AG04450 (cell line): ENCODE results near the gene FRS3. TPM values are rescaled to one million over a fixed set of nuclear protein-coding genes. Genes with fewer than 3 reads are reported as not detected.

Experiments used
- CTCF ChIA-PET: fragments of 300-600, 350-600 bp; formaldehyde crosslinking; extraction: SDS; loops from one replicate; lab custom pipeline; 2022; ENCODE audit warnings: antibody characterized with exemption, inconsistent platforms; lab: Charles Lee
- POLR2A ChIA-PET: fragments of 350-600 bp; formaldehyde crosslinking; extraction: SDS; loops from one replicate; lab custom pipeline; 2021; ENCODE audit warnings: antibody characterized with exemption, inconsistent platforms; lab: Yijun Ruan, JAX
- DNase-seq: peaks from one replicate; pipeline ENCODE4 v3.0.0-alpha.2; 2011; ENCODE audit warnings: low read depth, low spot score
- H3K27ac ChIP-seq: one replicate; pipeline ENCODE4 v1.5.1; 2012; ENCODE audit warnings: low read depth, low read length, control low read depth
- H3K27me3 ChIP-seq: one replicate; pipeline ENCODE4 v1.6.0; 2012; ENCODE audit warnings: low read length; ENCODE audit not compliant: control insufficient read depth, insufficient read depth
- H3K4me3 ChIP-seq: 2 replicates; pipeline ENCODE4 v1.5.1; 2011; ENCODE audit warnings: mild to moderate bottlenecking, low read depth, low read length, control low read depth
- H3K9me3 ChIP-seq: 2 replicates; pipeline ENCODE4 v1.5.1; 2012; ENCODE audit warnings: low read length; ENCODE audit not compliant: control insufficient read depth, insufficient read depth
- CTCF ChIP-seq: IDR thresholded peaks from 2 replicates; pipeline ENCODE4 v1.5.1; 2011; ENCODE audit warnings: low read depth, low read length, control low read depth, inconsistent platforms
- polyA minus RNA-seq: library from RNA; depleted of rRNA, polyadenylated mRNA; stranded (reverse); fragments of >200 nt; gene quantifications from 2 replicates; pipeline ENCODE4 v1.2.3, GENCODE V29; 2011; rRNA and poly(A)+ RNA removed
- polyA plus RNA-seq: library from polyadenylated mRNA; depleted of rRNA; stranded (reverse); fragments of >200 nt; gene quantifications from 2 replicates; pipeline ENCODE4 v1.2.3, GENCODE V29; 2011; rRNA removed

FRS3 gene
- polyA plus RNA-seq (2.2 and 2.6 TPM in 2 replicates), polyA minus RNA-seq (3.1 and 3.4 TPM in 2 replicates)

GRCh38 chr6:41779788-41780550, at the start of gene FRS3:
TSS of gene FRS3 (minus strand) at chr6:41779900. CDS start at chr6:41776987, 2,913 bp downstream.
- peak; percentile 92 for TF ChIP-seq CTCF
- no peak within 1 kb of the TSS for H3K27ac ChIP-seq
- peak; percentile 87 for DNase-seq
- no peaks in the 10 kb centered on the region for H3K27me3 ChIP-seq
- POLR2A ChIA-PET = no interaction called here
- H3K9me3 ChIP-seq = no peaks in the 10 kb centered on the region
- CTCF ChIA-PET = interaction anchor here (0.6 to 1.0 kb wide), 8 partner anchors 9 to 383 kb away, joined by 3 to 9 read pairs (median 4); partner anchors contain the start of gene TAF8
- H3K4me3 ChIP-seq = peak within 1 kb of the TSS; percentile 78

- H3K9me3 ChIP-seq = no peaks in the 10 kb centered on the region
- ChIA-PET POLR2A (no interaction called here), CTCF (interaction anchor here (1.5 kb wide), 1 partner anchor 39 kb away, joined by 3 read pairs; the partner anchor contains the start of gene TOMM6)
- TF ChIP-seq CTCF = no peak
- H3K4me3 ChIP-seq = no peak overlapping the region
- no peak for DNase-seq
- H3K27me3 ChIP-seq = no peaks in the 10 kb centered on the region
- no peak overlapping the region for H3K27ac ChIP-seq
These were observed 46.8 kb upstream of the FRS3 start for GRCh38 chr6:41826343-41827022.

GRCh38 chr6:41824571-41825569, 45.2 kb upstream of the FRS3 start:
- Histone ChIP-seq H3K4me3 (no peak overlapping the region), H3K27ac (no peak overlapping the region), H3K9me3 (no peaks in the 10 kb centered on the region), H3K27me3 (no peaks in the 10 kb centered on the region)
- DNase-seq = no peak
- ChIA-PET CTCF (interaction anchor here (0.8 to 1.6 kb wide), 3 partner anchors 96 to 219 kb away, joined by 4 to 6 read pairs (median 4); partner anchors contain the start of genes BYSL and MED20), POLR2A (no interaction called here)
- TF ChIP-seq CTCF = no peak

- Histone ChIP-seq H3K27me3 (no peaks in the 10 kb centered on the region), H3K4me3 (no peak overlapping the region), H3K27ac (no peak overlapping the region), H3K9me3 (no peaks in the 10 kb centered on the region)
- CTCF ChIA-PET = interaction anchor here (0.6 to 1.6 kb wide), 3 partner anchors 18 to 98 kb away, joined by 3 to 6 read pairs (median 3); partner anchors contain the start of genes BYSL, MED20 and TOMM6
- DNase-seq = no peak
- no peak for TF ChIP-seq CTCF
- POLR2A ChIA-PET = interaction anchor here (0.6 kb wide), 1 partner anchor 48 kb away, joined by 3 read pairs; no protein-coding TSS in a partner anchor
These were observed 43.5 kb upstream of the FRS3 start for GRCh38 chr6:41823178-41823577.
